CD4-positive, alpha-beta T cell treated with Interleukin-17A for 4 hours (primary cell): Measurements from ENCODE around the gene COMMD4.
"Not testable (repeated sequence)": the region's sequence is repeated elsewhere in the genome, so short reads cannot be mapped to it uniquely, and the experiment has no call there.

Experiments used
- DNase-seq: peaks from one replicate; pipeline ENCODE4 v3.0.0-alpha.2; 2020; ENCODE audit warnings: mixed read lengths

Gene COMMD4

GRCh38 chr15:75383986-75384385, 48.1 kb downstream of the COMMD4 start:
- not testable (repeated sequence) for DNase-seq
